Measurements from ENCODE around the gene ZCCHC18. TPM values are rescaled to one million over a fixed set of nuclear protein-coding genes. Genes with fewer than 3 reads are reported as not detected.

Gene ZCCHC18
- total RNA-seq, 1 experiment from 2014 or later: 0.62 TPM

DNA sequence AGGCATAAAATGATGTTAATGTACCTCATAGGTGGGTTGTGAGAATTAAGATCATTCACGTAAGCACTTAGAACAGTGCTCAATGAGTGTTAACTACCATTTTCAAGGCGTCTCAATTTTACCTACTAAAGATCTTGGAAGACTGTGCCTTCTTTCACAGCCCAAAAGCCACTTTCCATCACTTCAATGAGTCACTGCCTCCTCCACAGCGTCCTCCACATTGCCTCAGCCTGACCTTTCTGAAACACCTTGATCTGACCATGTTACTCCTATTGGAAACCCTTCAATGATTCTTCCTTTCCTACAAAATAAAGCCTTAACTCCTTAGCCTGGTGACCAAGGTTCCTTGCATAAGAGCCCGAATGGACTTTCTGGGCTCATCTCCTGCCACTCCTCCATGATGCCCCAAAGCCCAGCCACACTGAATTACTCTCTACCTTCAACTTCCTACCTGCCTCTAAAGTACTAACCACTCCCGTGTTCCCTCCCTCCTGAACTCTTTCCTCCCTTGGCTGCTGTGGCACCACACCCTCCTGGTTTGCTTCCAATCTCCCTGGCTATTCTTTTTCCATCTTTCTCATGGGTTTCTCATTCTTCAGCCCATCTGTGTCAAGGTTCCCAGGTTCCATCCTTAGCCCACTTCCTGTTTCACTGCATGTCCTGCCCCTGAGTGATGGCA is 22.4 kb downstream of the ZCCHC18 start:
- CTCF ChIA-PET: no interaction called here
- TF ChIP-seq, protein P1, sequence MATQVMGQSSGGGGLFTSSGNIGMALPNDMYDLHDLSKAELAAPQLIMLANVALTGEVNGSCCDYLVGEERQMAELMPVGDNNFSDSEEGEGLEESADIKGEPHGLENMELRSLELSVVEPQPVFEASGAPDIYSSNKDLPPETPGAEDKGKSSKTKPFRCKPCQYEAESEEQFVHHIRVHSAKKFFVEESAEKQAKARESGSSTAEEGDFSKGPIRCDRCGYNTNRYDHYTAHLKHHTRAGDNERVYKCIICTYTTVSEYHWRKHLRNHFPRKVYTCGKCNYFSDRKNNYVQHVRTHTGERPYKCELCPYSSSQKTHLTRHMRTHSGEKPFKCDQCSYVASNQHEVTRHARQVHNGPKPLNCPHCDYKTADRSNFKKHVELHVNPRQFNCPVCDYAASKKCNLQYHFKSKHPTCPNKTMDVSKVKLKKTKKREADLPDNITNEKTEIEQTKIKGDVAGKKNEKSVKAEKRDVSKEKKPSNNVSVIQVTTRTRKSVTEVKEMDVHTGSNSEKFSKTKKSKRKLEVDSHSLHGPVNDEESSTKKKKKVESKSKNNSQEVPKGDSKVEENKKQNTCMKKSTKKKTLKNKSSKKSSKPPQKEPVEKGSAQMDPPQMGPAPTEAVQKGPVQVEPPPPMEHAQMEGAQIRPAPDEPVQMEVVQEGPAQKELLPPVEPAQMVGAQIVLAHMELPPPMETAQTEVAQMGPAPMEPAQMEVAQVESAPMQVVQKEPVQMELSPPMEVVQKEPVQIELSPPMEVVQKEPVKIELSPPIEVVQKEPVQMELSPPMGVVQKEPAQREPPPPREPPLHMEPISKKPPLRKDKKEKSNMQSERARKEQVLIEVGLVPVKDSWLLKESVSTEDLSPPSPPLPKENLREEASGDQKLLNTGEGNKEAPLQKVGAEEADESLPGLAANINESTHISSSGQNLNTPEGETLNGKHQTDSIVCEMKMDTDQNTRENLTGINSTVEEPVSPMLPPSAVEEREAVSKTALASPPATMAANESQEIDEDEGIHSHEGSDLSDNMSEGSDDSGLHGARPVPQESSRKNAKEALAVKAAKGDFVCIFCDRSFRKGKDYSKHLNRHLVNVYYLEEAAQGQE (IDR thresholded peaks at IDR 0.05; ENCODE audit: insufficient read depth in 1 of 2, low read depth in 2 of 2, low read length in 1 of 2): no peak
- TF ChIP-seq SIN3A (IDR thresholded peaks at IDR 0.05; ENCODE audit: borderline replicate concordance, insufficient read depth, low read depth, low read length) (no peak), POLR2AphosphoS5 (IDR thresholded peaks at IDR 0.05; ENCODE audit: low read depth, low read length) (no peak), TCF7L2 (IDR thresholded peaks at IDR 0.05; ENCODE audit: low read depth, low read length) (no peak)
- TF ChIP-seq, protein P2, sequence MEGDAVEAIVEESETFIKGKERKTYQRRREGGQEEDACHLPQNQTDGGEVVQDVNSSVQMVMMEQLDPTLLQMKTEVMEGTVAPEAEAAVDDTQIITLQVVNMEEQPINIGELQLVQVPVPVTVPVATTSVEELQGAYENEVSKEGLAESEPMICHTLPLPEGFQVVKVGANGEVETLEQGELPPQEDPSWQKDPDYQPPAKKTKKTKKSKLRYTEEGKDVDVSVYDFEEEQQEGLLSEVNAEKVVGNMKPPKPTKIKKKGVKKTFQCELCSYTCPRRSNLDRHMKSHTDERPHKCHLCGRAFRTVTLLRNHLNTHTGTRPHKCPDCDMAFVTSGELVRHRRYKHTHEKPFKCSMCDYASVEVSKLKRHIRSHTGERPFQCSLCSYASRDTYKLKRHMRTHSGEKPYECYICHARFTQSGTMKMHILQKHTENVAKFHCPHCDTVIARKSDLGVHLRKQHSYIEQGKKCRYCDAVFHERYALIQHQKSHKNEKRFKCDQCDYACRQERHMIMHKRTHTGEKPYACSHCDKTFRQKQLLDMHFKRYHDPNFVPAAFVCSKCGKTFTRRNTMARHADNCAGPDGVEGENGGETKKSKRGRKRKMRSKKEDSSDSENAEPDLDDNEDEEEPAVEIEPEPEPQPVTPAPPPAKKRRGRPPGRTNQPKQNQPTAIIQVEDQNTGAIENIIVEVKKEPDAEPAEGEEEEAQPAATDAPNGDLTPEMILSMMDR (IDR thresholded peaks at IDR 0.05): no peak
- in situ Hi-C loops (cut with HindIII; ENCODE audit: low pct_unique_long_range_greater_than_20kb, low sequenced_read_pairs) (no loop called here), intact Hi-C loops (cut with micrococcal nuclease; ENCODE audit: unreplicated experiment) (loop anchor here (10.0 kb wide), 1 partner anchor 290 kb away; no protein-coding TSS in a partner anchor)
- no peak for DNase-seq (ENCODE audit: low read depth, low spot score)
- ATAC-seq: no peak
- H3K4me3 ChIP-seq (ENCODE audit: low read depth in 2 of 2, low read length in 2 of 2): no peak overlapping the region
- H3K9me3 ChIP-seq (ENCODE audit: control insufficient read depth, insufficient read depth, low read depth, low read length): no peaks in the 10 kb centered on the region
- BruUV-seq (replicated peaks): no TSS peak
- H3K4me1 ChIP-seq (ENCODE audit: control insufficient read depth, insufficient read depth, low read length): peaks cover 4% of the 10 kb centered on the region
- no peaks in the 10 kb centered on the region for H3K27me3 ChIP-seq (ENCODE audit: control insufficient read depth, insufficient read depth, low read length)
- no peaks in the 10 kb centered on the region for H3K36me3 ChIP-seq (ENCODE audit: control insufficient read depth, insufficient read depth, low read length)
- POLR2A ChIA-PET: no interaction called here
- H3K27ac ChIP-seq (ENCODE audit: low read length): no peak overlapping the region

DNA sequence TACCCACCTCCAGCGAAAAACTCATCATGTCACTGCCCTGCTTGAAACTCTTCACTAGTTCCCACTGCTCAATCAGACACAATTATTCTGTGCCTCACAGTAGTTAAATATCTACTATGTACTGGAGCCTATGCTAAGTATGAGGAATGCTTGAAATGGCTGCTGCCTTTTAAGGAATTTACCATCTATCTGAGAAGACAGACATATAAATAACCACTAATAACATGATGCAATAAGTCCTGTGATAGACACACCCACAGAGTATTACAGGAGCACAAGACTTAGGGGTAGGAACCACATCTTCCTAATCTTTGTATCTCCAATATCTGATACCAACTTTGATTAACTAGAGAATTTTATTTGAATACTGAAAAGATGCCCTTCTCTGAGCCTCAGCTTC is 23.4 kb downstream of the ZCCHC18 start:
- intact Hi-C loops (cut with micrococcal nuclease; ENCODE audit: unreplicated experiment): loop anchor here (1.0 to 10.0 kb wide), 2 partner anchors 37 to 291 kb away; no protein-coding TSS in a partner anchor
- Histone ChIP-seq H3K9me3 (ENCODE audit: control insufficient read depth, insufficient read depth, low read depth, low read length) (no peaks in the 10 kb centered on the region), H3K36me3 (ENCODE audit: control insufficient read depth, insufficient read depth, low read length) (no peaks in the 10 kb centered on the region), H3K4me3 (ENCODE audit: low read depth in 2 of 2, low read length in 2 of 2) (no peak overlapping the region), H3K27me3 (ENCODE audit: control insufficient read depth, insufficient read depth, low read length) (no peaks in the 10 kb centered on the region), H3K4me1 (ENCODE audit: control insufficient read depth, insufficient read depth, low read length) (peaks cover 4% of the 10 kb centered on the region), H3K27ac (ENCODE audit: low read length) (no peak overlapping the region)
- ATAC-seq: no peak
- ChIA-PET CTCF (interaction anchor here (0.6 kb wide), 1 partner anchor 1477 kb away, joined by 5 read pairs; no protein-coding TSS in a partner anchor), POLR2A (no interaction called here)
- TF ChIP-seq, protein P2 (IDR thresholded peaks at IDR 0.05): no peak
- TF ChIP-seq TCF7L2 (IDR thresholded peaks at IDR 0.05; ENCODE audit: low read depth, low read length): no peak
- TF ChIP-seq, protein P1 (IDR thresholded peaks at IDR 0.05; ENCODE audit: insufficient read depth in 1 of 2, low read depth in 2 of 2, low read length in 1 of 2): no peak
- TF ChIP-seq POLR2AphosphoS5 (IDR thresholded peaks at IDR 0.05; ENCODE audit: low read depth, low read length): no peak
- no peak for TF ChIP-seq SIN3A (IDR thresholded peaks at IDR 0.05; ENCODE audit: borderline replicate concordance, insufficient read depth, low read depth, low read length)
- no TSS peak for BruUV-seq (replicated peaks)
- in situ Hi-C loops (cut with HindIII; ENCODE audit: low pct_unique_long_range_greater_than_20kb, low sequenced_read_pairs): no loop called here
- DNase-seq (ENCODE audit: low read depth, low spot score): no peak

All from Panc1 (cell line).